Keratinocyte (primary cell): ENCODE measurements around the gene ICOS. TPM values are rescaled to one million over a fixed set of nuclear protein-coding genes. Genes with fewer than 3 reads are reported as not detected.

ENCODE experiments used
- DNase-seq: peaks from one replicate; pipeline ENCODE4 v3.0.0-alpha.2; 2011; ENCODE audit warnings: low read depth, missing footprints, low spot score
- FAIRE-seq: peaks from 2 replicates; lab custom pipeline; 2011; peaks lifted over from hg19 to GRCh38; lab: Jason Lieb, UNC
- H2AFZ ChIP-seq: 2 replicates; pipeline ENCODE4 v1.6.0; 2012; ENCODE audit warnings: low read length, control low read depth, inconsistent platforms; ENCODE audit not compliant: control insufficient read depth
- H3K27ac ChIP-seq: 2 replicates; pipeline ENCODE4 v1.5.1; 2011; ENCODE audit warnings: low read length; ENCODE audit not compliant: control insufficient read depth, insufficient read depth
- H3K27me3 ChIP-seq: 3 replicates; pipeline ENCODE4 v1.6.0; 2011; ENCODE audit warnings: low read length; ENCODE audit not compliant: control insufficient read depth, insufficient read depth; ENCODE audit errors: extremely low read depth
- H3K36me3 ChIP-seq, 2 experiments: 2 replicates in 1 of 2; 3 replicates in 1 of 2; pipeline ENCODE4 v1.5.1; 2011; ENCODE audit warnings: low read length in 2 of 2, mild to moderate bottlenecking in 1 of 2; ENCODE audit not compliant: control insufficient read depth in 2 of 2, insufficient read depth in 2 of 2; ENCODE audit errors: extremely low read depth in 1 of 2
- H3K4me1 ChIP-seq: 3 replicates; pipeline ENCODE4 v1.5.1; 2011; ENCODE audit warnings: low read length; ENCODE audit not compliant: control insufficient read depth, insufficient read depth; ENCODE audit errors: extremely low read depth
- H3K4me2 ChIP-seq: 3 replicates; pipeline ENCODE4 v1.6.0; 2011; ENCODE audit warnings: low read depth, low read length; ENCODE audit not compliant: control insufficient read depth, insufficient read depth; ENCODE audit errors: extremely low read depth
- H3K4me3 ChIP-seq, 3 experiments: fragments of 200-600 bp in 1 of 3; sonication (generic) in 1 of 3; 2 replicates in 2 of 3; 3 replicates in 1 of 3; pipeline ENCODE4 v1.5.1; 2011 to 2016; ENCODE audit warnings: low read length in 3 of 3, mild to moderate bottlenecking in 3 of 3, control low read depth in 2 of 3, inconsistent platforms in 1 of 3, low read depth in 1 of 3, mixed read lengths in 1 of 3, mixed run types in 1 of 3, moderate library complexity in 1 of 3; ENCODE audit not compliant: control insufficient read depth in 2 of 3, insufficient read depth in 2 of 3; ENCODE audit errors: extremely low read depth in 1 of 3
- H3K79me2 ChIP-seq: 2 replicates; pipeline ENCODE4 v1.6.0; 2012; ENCODE audit warnings: low read length; ENCODE audit not compliant: control insufficient read depth, insufficient read depth
- H3K9ac ChIP-seq: 3 replicates; pipeline ENCODE4 v1.6.0; 2011; ENCODE audit warnings: low read length; ENCODE audit not compliant: control insufficient read depth, insufficient read depth; ENCODE audit errors: extremely low read depth
- H3K9me1 ChIP-seq: 3 replicates; pipeline ENCODE4 v1.6.0; 2011; ENCODE audit warnings: low read length; ENCODE audit not compliant: control insufficient read depth, insufficient read depth; ENCODE audit errors: extremely low read depth
- H3K9me3 ChIP-seq: 2 replicates; pipeline ENCODE4 v1.5.1; 2012; ENCODE audit warnings: low read depth, low read length; ENCODE audit not compliant: control insufficient read depth
- H4K20me1 ChIP-seq: 3 replicates; pipeline ENCODE4 v1.6.0; 2011; ENCODE audit warnings: low read length; ENCODE audit not compliant: control insufficient read depth, insufficient read depth; ENCODE audit errors: extremely low read depth
- CTCF ChIP-seq, 3 experiments: IDR thresholded peaks in 1 of 3; conservative IDR thresholded peaks in 1 of 3; optimal IDR thresholded peaks in 1 of 3; 2 replicates in 2 of 3; 3 replicates in 1 of 3; pipeline versions ENCODE3 to v1.5.1; 2011; ENCODE audit warnings: low read length in 3 of 3, mild to moderate bottlenecking in 3 of 3, moderate library complexity in 2 of 3, control low read depth in 1 of 3, inconsistent platforms in 1 of 3; ENCODE audit not compliant: insufficient read depth in 2 of 3; ENCODE audit errors: extremely low read depth in 1 of 3
- EZH2 ChIP-seq: IDR thresholded peaks from one replicate; pipeline ENCODE4 v1.6.1; 2012; ENCODE audit warnings: inconsistent platforms, mild to moderate bottlenecking, low read length, moderate library complexity
- dilution Hi-C: fragments of 300-500 bp; cut with MboI; formaldehyde crosslinking; loops from one replicate; pipeline ENCODE4 v1.7.0; 2020; ENCODE audit warnings: low sequenced_read_pairs; ENCODE audit not compliant: extremely low pct_ligation_motif_present
- polyA plus RNA-seq, 5 experiments: library from polyadenylated mRNA; depleted of rRNA in 3 of 5; stranded (reverse) in 3 of 5; stranded (forward) in 1 of 5; unstranded in 1 of 5; fragments of >200 nt; gene quantifications; 1 replicate in 1 of 5; 2 replicates in 3 of 5; 3 replicates in 1 of 5; pipeline versions ENCODE4 v1.2.1 to v1.2.3, GENCODE V29; 2011 to 2012; ENCODE audit warnings: missing spikeins in 2 of 5, low read depth in 1 of 5, low replicate concordance in 1 of 5

Gene ICOS
- polyA plus RNA-seq, 1 donor (not counting 4 experiments of a cell fraction or from before 2014, with no cell fraction given): not detected

GRCh38 chr2:203989521-203989920 lies 53.0 kb downstream of the ICOS start:
- Histone ChIP-seq H2AFZ (no peak overlapping the region), H3K4me3 (no peak overlapping the region), H3K27ac (no peak overlapping the region), H3K9me1 (no peaks in the 10 kb centered on the region), H3K9me3 (no peaks in the 10 kb centered on the region), H3K9ac (no peak overlapping the region), H3K36me3 (no peaks in the 10 kb centered on the region), H3K79me2 (no peaks in the 10 kb centered on the region), H3K4me1 (no peaks in the 10 kb centered on the region), H4K20me1 (no peaks in the 10 kb centered on the region), H3K27me3 (no peaks in the 10 kb centered on the region), H3K4me2 (no peak overlapping the region)
- no peak for TF ChIP-seq EZH2
- TF ChIP-seq CTCF (optimal IDR thresholded peaks at IDR 0.05 in 1 of 3, IDR thresholded peaks at IDR 0.05 in 1 of 3, conservative IDR thresholded peaks at IDR 0.05 in 1 of 3; ENCODE audit: extremely low read depth in 1 of 3, insufficient read depth in 2 of 3, low read length in 3 of 3): no peak
- dilution Hi-C loops: no loop called here
- DNase-seq (no peak), FAIRE-seq (no peak)

- Histone ChIP-seq H3K27me3 (no peaks in the 10 kb centered on the region), H3K36me3 (no peaks in the 10 kb centered on the region), H3K9me3 (no peaks in the 10 kb centered on the region), H3K27ac (no peak overlapping the region), H3K79me2 (no peaks in the 10 kb centered on the region), H3K4me2 (no peak overlapping the region), H2AFZ (no peak overlapping the region), H3K9ac (no peak overlapping the region), H3K9me1 (no peaks in the 10 kb centered on the region), H3K4me3 (no peak overlapping the region), H4K20me1 (no peaks in the 10 kb centered on the region), H3K4me1 (no peaks in the 10 kb centered on the region)
- no peak for TF ChIP-seq CTCF (optimal IDR thresholded peaks at IDR 0.05 in 1 of 3, IDR thresholded peaks at IDR 0.05 in 1 of 3, conservative IDR thresholded peaks at IDR 0.05 in 1 of 3; ENCODE audit: extremely low read depth in 1 of 3, insufficient read depth in 2 of 3, low read length in 3 of 3)
- no peak for TF ChIP-seq EZH2
- FAIRE-seq (no peak), DNase-seq (no peak)
- dilution Hi-C loops: no loop called here
Observed at GRCh38 chr2:203992509-203992908, 55.9 kb downstream of the ICOS start.
